GM19239 (cell line): ENCODE data around the gene CD276.
"Not testable (repeated sequence)": the region's sequence is repeated elsewhere in the genome, so short reads cannot be mapped to it uniquely, and the experiment has no call there.

ENCODE experiments used
- DNase-seq: peaks from one replicate; pipeline ENCODE4 v3.0.0; 2011; ENCODE audit warnings: low spot score; ENCODE audit not compliant: insufficient read length
- FAIRE-seq: peaks from 2 replicates; lab custom pipeline; 2011; peaks lifted over from hg19 to GRCh38; lab: Jason Lieb, UNC

Gene CD276

GRCh38 chr15:73683777-73684580 is at the start of gene CD276:
Gene CD276, plus strand, starts transcription at chr15:73684383. Its CDS starts 15,257 bp downstream, at chr15:73699640.
- FAIRE-seq (no peak), DNase-seq (peak; percentile 53)

GRCh38 chr15:73637527-73637926 is 46.7 kb upstream of the CD276 start:
- DNase-seq (no peak), FAIRE-seq (no peak)

DNA sequence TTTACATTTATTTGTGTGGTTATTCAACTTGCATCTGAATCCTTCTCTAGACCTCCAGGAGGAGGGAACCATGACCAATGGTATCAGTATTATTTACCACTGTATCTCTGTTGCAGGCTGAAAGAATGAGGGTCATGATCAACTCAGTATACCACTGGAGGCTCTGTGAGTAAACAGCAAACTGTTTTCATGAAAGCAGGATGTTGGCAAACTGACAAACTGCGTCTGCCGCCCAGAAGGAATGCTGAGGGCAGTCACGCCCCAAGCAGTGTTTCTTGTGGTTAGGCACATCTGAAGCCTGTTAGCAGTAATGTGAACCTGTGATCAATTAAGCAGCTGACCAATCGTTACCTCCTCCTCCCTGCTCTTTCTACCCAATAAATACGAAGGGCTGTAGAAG is 44.7 kb upstream of the CD276 start:
- not testable (repeated sequence) for DNase-seq, FAIRE-seq

DNA sequence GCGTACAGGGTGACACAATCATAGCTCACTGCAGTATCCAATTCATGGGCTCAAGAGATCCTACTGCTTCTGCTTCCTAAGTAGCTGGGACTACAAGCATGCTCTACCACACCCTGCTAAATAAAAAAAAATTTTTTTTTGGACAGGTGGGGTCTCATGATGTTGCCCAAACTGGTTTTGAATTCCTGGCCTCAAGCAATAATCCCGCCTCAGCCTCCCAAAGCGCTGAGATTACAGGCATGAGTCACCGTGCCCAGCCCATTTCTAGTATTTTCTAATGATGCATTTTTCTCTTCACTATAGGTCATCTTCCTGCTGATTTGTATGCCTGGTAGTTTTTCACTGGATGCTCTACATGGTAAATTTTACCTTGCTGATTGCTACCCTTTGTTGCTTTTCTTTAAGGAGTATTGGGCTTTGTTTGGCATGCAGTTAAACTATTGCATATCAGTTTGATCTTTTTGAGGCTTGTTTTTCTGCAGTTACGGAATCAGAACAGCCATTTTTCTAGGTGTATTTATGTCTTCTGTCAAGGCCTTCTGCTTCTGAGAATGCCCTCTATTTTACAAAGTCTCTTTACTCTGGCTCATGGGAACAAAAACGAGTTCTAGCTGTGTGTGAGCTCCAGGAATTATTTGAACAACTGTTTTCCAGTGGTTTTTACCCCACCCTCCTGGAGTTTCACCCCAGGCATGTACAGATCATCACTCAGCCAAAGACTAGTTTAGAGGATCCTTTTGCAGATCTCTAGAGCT is 36.7 kb upstream of the CD276 start:
- FAIRE-seq: no peak
- no peak for DNase-seq

DNA sequence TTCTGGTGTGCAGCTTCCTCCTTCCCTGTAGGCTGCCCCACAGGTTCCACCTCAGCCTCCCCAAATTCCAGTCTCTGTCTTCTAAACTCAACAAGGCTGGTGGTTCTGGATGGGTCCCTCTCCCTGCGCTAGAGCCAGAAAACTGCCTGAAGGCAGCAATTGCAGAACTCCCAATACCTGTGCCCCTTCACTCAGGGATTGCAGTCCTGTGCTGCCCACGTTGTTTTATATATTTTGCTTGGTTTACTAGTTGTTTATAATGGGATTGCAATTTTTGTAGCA is 36.2 kb upstream of the CD276 start:
- no peak for DNase-seq
- FAIRE-seq: no peak

- peak; percentile 11 for FAIRE-seq
- no peak for DNase-seq
These were observed 33.6 kb upstream of the CD276 start for GRCh38 chr15:73650416-73651126.

- no peak for DNase-seq
- no peak for FAIRE-seq
These were observed 29.5 kb upstream of the CD276 start for GRCh38 chr15:73654659-73655058.

GRCh38 chr15:73655724-73656123 is 28.5 kb upstream of the CD276 start:
- DNase-seq (no peak), FAIRE-seq (no peak)

GRCh38 chr15:73658645-73659044 is 25.5 kb upstream of the CD276 start:
- FAIRE-seq (no peak), DNase-seq (no peak)

DNA sequence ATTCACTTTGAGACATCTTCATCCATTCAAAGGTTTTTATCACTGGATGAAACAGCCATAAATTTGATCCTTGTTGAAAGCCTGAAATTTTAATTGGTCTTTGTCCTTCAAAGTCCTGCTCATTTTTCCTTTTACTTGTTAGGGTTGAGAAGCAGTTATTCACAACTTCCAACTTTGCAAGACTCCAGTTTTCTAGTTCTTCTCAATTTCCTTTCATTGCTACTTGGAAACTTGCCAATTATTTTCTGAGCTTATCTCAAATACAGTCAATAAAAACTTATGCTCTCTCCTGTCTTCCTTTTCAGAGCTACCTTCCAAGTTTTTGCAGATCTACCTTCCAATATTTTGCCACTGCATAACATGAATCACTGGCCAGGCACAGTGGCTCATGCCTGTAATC is 23.7 kb upstream of the CD276 start:
- no peak for FAIRE-seq
- no peak for DNase-seq

- FAIRE-seq: no peak
These were observed 9.6 kb upstream of the CD276 start for GRCh38 chr15:73674587-73674986.

DNA sequence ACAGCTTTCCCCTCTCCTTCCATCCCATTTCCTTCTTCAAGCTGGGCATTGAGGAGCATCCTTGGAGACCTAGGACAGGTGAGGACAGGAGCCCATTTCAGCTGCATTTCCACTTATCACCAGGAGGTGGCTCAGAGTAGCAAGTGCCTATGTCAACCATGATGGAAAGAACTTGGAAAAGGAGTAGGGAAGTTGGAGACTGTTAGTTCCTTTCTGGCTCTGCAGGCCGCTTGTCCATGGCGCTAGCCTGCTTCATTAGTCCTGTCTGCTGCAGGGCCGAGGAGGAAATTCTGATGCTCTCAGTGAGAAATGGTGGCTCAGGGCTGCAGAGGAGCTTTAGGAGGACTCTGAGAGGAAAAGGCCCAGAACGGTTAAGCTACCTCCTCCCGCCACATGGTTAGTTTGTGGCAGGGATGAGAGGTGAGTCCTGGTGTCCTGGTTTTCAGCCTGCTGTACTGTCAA is 7.0 kb upstream of the CD276 start:
- DNase-seq (peak; percentile 52), FAIRE-seq (peak; percentile 87)

More at GRCh38 chr15:73674587-73674986, 9.6 kb upstream of the CD276 start:
- DNase-seq: no peak

DNA sequence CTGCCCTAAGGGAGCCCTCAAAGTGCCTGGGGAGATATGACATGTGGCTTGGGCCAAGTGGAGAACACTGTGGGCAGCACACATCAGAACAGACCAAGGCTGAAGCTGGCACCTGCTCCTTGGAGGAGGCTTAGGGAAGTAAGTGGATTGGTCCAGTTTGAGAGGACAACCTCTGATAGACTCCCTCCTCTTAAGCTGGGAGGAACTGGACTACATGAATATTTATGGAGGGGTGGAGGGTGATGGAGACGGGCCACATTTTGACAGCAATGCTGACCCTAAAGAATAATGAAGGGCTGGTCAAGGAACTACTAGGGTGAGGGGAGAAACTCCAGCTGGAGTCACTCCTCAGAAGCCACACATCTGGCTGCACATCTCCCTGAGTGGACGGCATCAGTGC is 6.5 kb upstream of the CD276 start:
- no peak for FAIRE-seq

DNA sequence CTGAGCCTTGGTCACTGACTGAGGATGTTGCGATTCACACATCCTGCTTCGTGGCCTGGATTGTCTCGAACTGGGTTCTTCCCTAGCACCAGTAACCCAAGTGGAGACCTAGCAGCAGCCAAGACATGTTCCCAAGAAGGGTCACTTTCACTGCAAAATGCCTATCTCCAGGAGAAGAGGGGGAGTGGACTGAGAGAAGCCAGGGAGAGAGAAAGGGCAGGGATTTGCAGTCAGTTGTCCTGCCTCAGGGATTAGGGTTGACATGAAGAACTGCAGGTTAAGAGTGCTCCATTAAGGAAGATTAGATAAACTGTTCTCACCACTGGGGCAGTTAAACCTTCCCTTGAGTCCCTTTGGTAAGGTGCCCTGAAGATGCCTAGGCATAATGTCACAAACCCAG is 5.7 kb upstream of the CD276 start:
- FAIRE-seq (no peak), DNase-seq (no peak)

More for the DNA sequence above, 6.5 kb upstream of the CD276 start:
- DNase-seq: no peak

GRCh38 chr15:73679180-73679579 is 5.0 kb upstream of the CD276 start:
- no peak for FAIRE-seq

GRCh38 chr15:73679964-73680363 is 4.2 kb upstream of the CD276 start:
- no peak for FAIRE-seq

More at GRCh38 chr15:73679180-73679579, 5.0 kb upstream of the CD276 start:
- DNase-seq: no peak

GRCh38 chr15:73680549-73680948 is 3.6 kb upstream of the CD276 start:
- no peak for FAIRE-seq
- no peak for DNase-seq

More at GRCh38 chr15:73679964-73680363, 4.2 kb upstream of the CD276 start:
- no peak for DNase-seq

- FAIRE-seq: no peak
- no peak for DNase-seq
These were observed 3.1 kb upstream of the CD276 start for GRCh38 chr15:73681063-73681462.

DNA sequence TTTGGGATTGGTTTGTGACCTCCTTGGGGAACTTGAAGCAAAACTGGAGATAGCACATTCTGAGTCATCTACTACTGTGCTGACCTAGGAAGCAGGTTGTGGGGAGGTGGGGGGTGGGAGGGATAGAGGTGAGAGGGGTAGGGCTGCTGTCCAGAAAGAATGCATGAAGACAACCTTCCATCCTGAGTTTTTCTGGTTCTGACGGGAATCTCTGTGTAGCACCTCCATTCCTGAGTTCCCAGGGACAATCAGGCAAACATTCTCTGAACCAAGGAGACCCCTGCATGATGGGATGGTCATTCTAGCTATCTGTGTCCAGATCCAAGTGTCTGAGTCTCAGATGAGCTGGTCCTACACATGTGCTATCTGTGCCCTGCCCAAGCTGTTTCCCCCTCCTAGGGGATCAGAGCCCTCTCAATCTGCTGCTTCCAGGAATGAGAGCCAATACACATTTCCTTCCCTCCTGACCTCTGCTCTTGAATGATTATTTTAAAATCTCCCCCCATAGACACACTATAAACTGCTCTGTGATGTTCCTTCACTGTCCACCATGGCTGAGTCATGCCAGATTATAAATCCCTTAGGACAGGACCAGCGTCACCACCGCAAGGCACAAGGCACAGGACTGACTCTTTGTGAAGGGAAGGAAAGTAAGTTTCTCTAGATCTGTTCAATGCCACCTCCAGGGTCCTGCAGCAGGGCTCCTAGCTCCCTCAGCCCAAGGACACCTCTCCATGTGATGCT is 2.2 kb upstream of the CD276 start:
- no peak for DNase-seq
- no peak for FAIRE-seq

DNA sequence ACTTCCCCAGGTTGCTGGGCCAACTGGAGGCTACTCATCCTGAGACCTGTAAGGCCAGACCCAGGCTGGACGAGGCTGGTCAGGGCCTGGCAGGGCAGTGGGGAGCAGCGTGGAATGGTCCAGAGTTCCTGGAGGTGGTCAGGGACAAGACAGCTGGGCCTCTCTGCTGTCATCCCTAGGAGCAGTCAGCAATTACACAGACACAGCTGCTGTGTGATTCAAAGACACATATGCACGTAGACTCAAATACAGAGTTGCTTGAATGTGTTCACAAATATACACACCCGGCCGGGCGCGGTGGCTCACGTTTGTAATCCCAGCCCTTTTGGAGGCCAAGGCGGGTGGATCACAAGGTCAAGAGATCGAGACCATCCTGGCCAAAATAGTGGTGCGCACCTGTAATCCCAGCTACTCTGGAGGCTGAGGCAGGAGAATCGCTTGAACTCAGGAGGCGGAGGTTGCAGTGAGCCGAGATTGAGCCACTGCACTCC is 1.5 kb upstream of the CD276 start:
- DNase-seq (no peak), FAIRE-seq (no peak)
